Progenitor cell of endocrine pancreas (in vitro differentiated cells): ENCODE results near the gene NMRK2. TPM values are rescaled to one million over a fixed set of nuclear protein-coding genes. Genes with fewer than 3 reads are reported as not detected.

Source experiments
- DNase-seq: peaks from one replicate; pipeline ENCODE4 v3.0.0; 2021; ENCODE audit warnings: low spot score; ENCODE audit not compliant: unreplicated experiment
- H3K27ac Mint-ChIP-seq: 2 replicates; pipeline ENCODE4 v1.8.0; 2021; ENCODE audit warnings: mild to moderate bottlenecking, moderate library complexity, mixed read lengths
- H3K27me3 Mint-ChIP-seq: 2 replicates; pipeline ENCODE4 v1.8.0; 2021; ENCODE audit warnings: mixed read lengths
- H3K36me3 Mint-ChIP-seq: 2 replicates; pipeline ENCODE4 v1.8.0; 2022; ENCODE audit warnings: mixed read lengths; ENCODE audit not compliant: insufficient read depth
- H3K4me1 Mint-ChIP-seq: 2 replicates; pipeline ENCODE4 v1.8.0; 2021; ENCODE audit warnings: low read depth, mixed read lengths
- H3K4me3 Mint-ChIP-seq: 2 replicates; pipeline ENCODE4 v1.8.0; 2021; ENCODE audit warnings: low read depth, mild to moderate bottlenecking, moderate library complexity, mixed read lengths
- H3K9me3 Mint-ChIP-seq: 2 replicates; pipeline ENCODE4 v1.8.0; 2021; ENCODE audit warnings: low read depth, mixed read lengths
- total RNA-seq: library from RNA; stranded (reverse); gene quantifications from 2 replicates; pipeline ENCODE4 v1.2.1, GENCODE V29; 2021
- TF ChIP-seq, protein P1 (sequence below): fragments of 200-600 bp; sonication (generic); IDR thresholded peaks from one replicate; pipeline ENCODE4 v1.5.0; 2021; ENCODE audit warnings: antibody characterized with exemption, mild to moderate bottlenecking; ENCODE audit not compliant: unreplicated experiment

Gene NMRK2
- total RNA-seq, 1 donor from 2014 or later, result 1.4 TPM

DNA sequence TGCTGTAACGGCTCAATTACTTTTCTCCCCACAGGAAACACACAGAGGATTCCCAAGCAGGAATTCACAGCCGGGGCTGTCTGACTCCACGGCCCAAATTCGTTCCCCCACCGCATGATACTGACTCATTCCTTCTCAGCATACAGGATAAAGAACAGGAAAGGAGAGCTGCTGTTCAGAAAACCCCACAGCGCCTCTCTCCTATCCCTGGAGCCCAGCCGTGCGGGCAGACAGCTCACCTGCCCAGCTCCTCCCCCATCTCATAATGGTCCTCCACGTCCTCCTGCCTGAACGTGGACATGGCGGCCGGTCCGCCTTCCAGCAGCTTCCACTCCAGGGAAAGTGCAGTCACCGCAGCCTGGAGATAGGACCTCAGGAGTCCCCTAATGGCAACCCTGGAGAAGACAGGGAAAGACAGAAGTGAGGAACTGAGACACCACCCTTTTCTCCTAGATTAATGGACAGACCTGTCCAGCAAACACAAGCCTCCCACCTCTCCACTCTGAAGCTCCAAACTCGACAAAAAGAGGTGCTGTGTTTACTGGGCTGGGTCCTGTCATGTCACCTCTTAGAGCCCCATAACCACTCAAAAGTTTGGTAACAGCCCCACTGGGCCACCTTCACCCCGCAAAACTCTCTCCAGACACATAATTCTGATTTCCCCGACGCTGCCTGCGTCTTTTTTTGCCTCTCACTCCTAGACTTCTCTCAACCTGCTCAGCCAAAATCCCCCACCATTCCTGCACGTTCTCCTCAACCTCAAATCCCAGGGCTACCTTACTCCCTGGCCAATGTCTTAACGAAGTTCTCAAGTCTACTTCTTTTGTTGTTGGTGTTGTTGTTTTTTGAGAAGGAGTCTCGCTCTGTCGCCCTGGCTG is 36.8 kb downstream of the NMRK2 start:
- Mint-ChIP-seq H3K27me3 (no peaks in the 10 kb centered on the region), H3K27ac (peak overlapping the region; percentile 99), H3K9me3 (no peaks in the 10 kb centered on the region), H3K4me3 (peak overlapping the region; percentile 89), H3K36me3 (peaks cover 17% of the 10 kb centered on the region), H3K4me1 (peaks cover 25% of the 10 kb centered on the region)
- peak; percentile 18 for DNase-seq
- TF ChIP-seq, protein P1, sequence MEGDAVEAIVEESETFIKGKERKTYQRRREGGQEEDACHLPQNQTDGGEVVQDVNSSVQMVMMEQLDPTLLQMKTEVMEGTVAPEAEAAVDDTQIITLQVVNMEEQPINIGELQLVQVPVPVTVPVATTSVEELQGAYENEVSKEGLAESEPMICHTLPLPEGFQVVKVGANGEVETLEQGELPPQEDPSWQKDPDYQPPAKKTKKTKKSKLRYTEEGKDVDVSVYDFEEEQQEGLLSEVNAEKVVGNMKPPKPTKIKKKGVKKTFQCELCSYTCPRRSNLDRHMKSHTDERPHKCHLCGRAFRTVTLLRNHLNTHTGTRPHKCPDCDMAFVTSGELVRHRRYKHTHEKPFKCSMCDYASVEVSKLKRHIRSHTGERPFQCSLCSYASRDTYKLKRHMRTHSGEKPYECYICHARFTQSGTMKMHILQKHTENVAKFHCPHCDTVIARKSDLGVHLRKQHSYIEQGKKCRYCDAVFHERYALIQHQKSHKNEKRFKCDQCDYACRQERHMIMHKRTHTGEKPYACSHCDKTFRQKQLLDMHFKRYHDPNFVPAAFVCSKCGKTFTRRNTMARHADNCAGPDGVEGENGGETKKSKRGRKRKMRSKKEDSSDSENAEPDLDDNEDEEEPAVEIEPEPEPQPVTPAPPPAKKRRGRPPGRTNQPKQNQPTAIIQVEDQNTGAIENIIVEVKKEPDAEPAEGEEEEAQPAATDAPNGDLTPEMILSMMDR, result peak; percentile 16

DNA sequence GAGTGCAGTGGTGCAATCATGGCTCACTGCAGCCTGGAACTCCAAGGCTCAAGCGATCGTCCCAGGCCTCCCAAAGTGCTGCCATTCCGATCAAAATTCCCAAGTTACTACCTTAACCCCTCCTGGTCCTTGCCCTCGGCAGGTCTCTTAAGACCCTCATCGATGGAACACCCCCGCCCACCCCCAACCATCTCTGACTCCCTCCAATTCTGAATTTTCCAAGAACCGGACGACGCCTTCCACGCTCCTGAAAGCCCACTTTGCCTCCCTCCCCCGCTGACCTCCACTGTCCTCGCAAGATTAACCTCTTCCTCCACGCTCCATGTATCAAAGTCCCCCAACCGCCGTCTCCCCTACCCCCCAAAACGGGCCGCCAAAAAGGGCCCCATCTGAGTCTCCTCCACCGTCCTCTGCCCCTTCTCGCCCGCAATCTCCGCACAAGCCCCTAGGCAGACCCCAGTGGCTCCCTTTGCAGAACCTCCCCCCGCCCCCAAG is 37.5 kb downstream of the NMRK2 start:
- Mint-ChIP-seq H3K27me3 (no peaks in the 10 kb centered on the region), H3K4me3 (peak overlapping the region; percentile 89), H3K27ac (peak overlapping the region; percentile 99), H3K9me3 (no peaks in the 10 kb centered on the region), H3K36me3 (peaks cover 16% of the 10 kb centered on the region), H3K4me1 (peaks cover 25% of the 10 kb centered on the region)
- TF ChIP-seq, protein P1, result no peak
- peak; percentile 8 for DNase-seq

DNA sequence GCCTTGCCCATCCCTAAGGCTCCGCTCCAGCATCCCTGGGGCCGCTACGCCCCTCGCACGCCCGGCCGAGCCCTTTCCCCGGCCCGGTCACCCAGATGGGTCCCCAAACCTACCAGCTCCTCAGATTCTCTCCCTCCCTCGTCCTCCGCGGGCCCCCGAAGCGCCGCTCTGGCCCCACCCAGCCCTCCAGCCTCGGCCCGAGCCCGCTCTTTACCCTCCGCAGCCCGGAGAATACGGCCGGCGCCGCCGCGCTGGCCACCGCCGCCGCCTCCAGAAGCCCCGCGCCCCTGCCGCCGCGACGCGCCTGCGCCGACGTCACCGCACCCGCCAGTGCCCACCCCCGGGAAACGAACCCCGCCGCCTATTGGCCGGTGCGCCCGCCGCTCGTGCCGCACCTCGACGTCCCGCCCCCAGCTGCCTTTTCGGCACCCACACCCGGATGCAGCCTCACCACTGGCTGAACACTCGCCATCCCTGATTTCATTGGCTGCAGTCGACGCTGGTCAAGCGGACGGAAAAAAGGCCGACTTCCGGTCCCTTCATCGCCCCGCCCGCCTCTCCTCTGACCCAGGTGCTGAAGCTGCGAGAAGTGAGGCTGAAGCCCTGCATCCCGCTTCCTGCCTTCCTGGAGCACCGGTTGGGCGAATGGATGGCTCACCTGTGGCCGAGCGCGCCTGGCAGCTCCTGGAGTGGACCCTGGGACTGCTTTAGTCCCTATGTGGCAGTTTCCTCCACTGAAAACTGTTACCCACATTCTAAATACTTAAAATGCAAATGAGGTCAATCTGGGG is 38.1 kb downstream of the NMRK2 start, which contains the start of gene DAPK3:
DAPK3 (minus strand) TSS at position 292 of the 791 bp plus-strand sequence. CDS start 1,364 bp downstream, outside the sequence.
- Mint-ChIP-seq H3K9me3 (no peaks in the 10 kb centered on the region), H3K36me3 (peaks cover 14% of the 10 kb centered on the region), H3K4me1 (peaks cover 25% of the 10 kb centered on the region), H3K27ac (peak within 1 kb of the TSS; percentile 99), H3K27me3 (no peaks in the 10 kb centered on the region), H3K4me3 (peak within 1 kb of the TSS; percentile 89)
- TF ChIP-seq, protein P1, result no peak
- DNase-seq, result peak; percentile 97

DNA sequence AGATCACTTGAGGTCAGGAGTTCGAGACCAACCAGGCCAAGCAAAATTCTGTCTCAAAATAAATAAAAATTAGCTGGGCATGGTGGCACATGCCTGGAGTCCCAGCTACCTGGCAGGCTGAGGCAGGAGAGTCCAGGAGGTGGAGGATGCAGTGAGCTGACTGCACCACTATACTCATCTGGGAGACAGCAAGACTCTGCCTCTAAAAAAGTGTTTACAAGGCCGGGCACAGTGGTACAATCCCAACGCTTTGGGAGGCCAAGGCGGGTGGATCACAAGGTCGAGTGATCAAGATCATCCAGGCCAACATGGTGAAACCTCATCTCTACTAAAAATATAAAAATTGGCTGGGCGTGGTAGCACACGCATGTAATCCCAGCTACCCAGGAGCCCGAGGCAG is 42.3 kb downstream of the NMRK2 start:
- TF ChIP-seq, protein P1, result no peak
- peaks cover 10% of the 10 kb centered on the region for H3K36me3 Mint-ChIP-seq
- no peaks in the 10 kb centered on the region for H3K9me3 Mint-ChIP-seq
- no peaks in the 10 kb centered on the region for H3K27me3 Mint-ChIP-seq
- no peak overlapping the region for H3K4me3 Mint-ChIP-seq
- no peak overlapping the region for H3K27ac Mint-ChIP-seq
- H3K4me1 Mint-ChIP-seq, result peaks cover 6% of the 10 kb centered on the region
- no peak for DNase-seq

DNA sequence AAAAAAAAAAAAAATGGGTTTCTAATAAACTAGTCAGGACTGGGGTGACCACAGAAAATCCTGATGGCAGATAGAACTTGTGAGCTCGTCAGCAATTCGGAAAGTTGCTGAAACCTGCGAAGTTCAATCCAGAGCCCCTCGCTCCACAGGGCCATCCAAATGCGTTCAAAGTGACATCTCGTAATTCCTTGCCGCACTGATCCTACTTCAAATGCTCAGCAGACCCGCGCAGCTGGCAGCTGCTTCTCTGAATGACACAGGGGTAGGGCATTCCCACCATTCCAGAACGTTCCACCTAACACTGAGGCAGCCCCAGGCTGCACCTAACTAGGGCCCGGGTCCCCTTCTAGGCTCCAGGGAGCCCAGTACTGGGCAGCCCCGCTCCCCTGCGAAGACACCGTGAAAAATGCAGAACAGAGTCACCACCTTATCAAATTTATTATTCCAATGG is 42.8 kb downstream of the NMRK2 start:
- H3K36me3 Mint-ChIP-seq, result peaks cover 10% of the 10 kb centered on the region
- H3K4me1 Mint-ChIP-seq, result peaks cover 3% of the 10 kb centered on the region
- no peaks in the 10 kb centered on the region for H3K27me3 Mint-ChIP-seq
- H3K9me3 Mint-ChIP-seq, result no peaks in the 10 kb centered on the region
- peak overlapping the region; percentile 74 for H3K27ac Mint-ChIP-seq
- H3K4me3 Mint-ChIP-seq, result no peak overlapping the region
- DNase-seq, result no peak
- TF ChIP-seq, protein P1, result no peak
